ENCODE data around the gene TIMM21. TPM values are rescaled to one million over a fixed set of nuclear protein-coding genes. Genes with fewer than 3 reads are reported as not detected.

Gene TIMM21
- polyA plus RNA-seq, 3 donors from 2014 or later = 11.6 to 28.3 (median 12.3) TPM

Other genes starting within 250 kb of the TIMM21 start
- gene FBXO15, start 689 bp upstream of the TIMM21 start, polyA plus RNA-seq = 1 to 10 TPM in 1 of 3 donors, under 1 TPM in 1, not detected in 1; 0.44 to 2.0 TPM
- 10 to 100 TPM; 41.3 to 52.4 (median 43.9) TPM for gene CYB5A, start 143.4 kb downstream of the TIMM21 start, polyA plus RNA-seq
- not detected for gene C18orf63, start 167.3 kb downstream of the TIMM21 start, polyA plus RNA-seq

Measured in immature natural killer cell (primary cell).